Fibroblast of lung (primary cell): ENCODE measurements around the gene CTDSPL.

Experiments
- CTCF ChIP-seq, 2 donors: IDR thresholded peaks in 1 of 2; conservative IDR thresholded peaks in 1 of 2; 1 replicate in 1 of 2; 2 replicates in 1 of 2; pipeline ENCODE4 v1.5.1; 2011 to 2012; ENCODE audit warnings: low read length in 2 of 2, control low read depth in 1 of 2, inconsistent platforms in 1 of 2, low read depth in 1 of 2, mild to moderate bottlenecking in 1 of 2
- EZH2 ChIP-seq: IDR thresholded peaks from 2 replicates; pipeline ENCODE4 v1.5.1; 2012; ENCODE audit warnings: low read length, control low read depth, mild to moderate bottlenecking; ENCODE audit errors: missing control alignments

GRCh38 chr3:37942646-37943045, 81.0 kb downstream of the CTDSPL start:
- TF ChIP-seq CTCF (conservative IDR thresholded peaks at IDR 0.05 in 1 of 2, IDR thresholded peaks at IDR 0.05 in 1 of 2; ENCODE audit: low read depth in 1 of 2, low read length in 2 of 2) (no peak), EZH2 (no peak)
